ENCODE results near the gene PDLIM7. TPM values are rescaled to one million over a fixed set of nuclear protein-coding genes. Genes with fewer than 3 reads are reported as not detected.

Gene PDLIM7
- total and polyA plus RNA-seq, 2 of the 8 experiments (the other 6 are each of a cell fraction or from before 2014, with no cell fraction given) = 67.3 to 94.2 TPM

DNA sequence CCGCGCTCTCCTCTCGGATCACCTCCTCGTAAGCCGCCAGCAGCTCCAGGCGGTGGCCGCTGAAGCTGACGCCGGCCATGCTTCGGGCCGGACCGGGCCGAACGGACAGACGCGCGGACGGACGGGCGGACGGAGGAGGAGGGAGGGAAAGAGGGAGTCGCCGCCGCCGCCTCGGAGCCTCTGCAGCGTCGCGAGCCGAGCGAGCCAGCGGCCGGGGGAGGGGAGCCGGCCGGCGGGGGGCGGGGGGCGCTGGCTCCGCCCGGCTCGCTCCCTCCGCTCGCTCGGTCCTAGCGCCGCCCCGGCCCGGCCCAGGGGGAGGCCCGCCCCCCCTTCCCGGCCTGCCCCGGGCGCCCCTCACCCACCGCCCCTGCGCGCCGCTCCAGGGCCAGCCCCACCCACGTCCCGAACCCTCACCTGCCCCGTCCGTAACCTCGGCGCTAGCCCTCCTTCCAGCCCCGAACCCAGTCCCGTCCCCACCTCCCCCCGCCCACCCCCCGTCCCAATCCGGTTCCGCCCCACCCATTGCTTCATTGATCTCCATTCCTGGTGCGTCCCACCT, 23.9 kb downstream of the PDLIM7 start, which contains the start of gene DBN1:
Gene DBN1 (minus strand): TSS at position 192 of the 559 bp plus-strand sequence. CDS start 113 bp downstream, at position 79.
- Histone ChIP-seq H3K4me1 (replicated peaks in 1 of 4; ENCODE audit: control insufficient read depth in 3 of 4, insufficient read depth in 4 of 4, low read length in 3 of 4) (peaks cover 11 to 46% (median 39%) of the 10 kb centered on the region in 4 experiments), H3K79me2 (ENCODE audit: control insufficient read depth in 1 of 2, insufficient read depth in 2 of 2, low read length in 2 of 2) (peaks cover 14 to 42% of the 10 kb centered on the region in 2 experiments)
- TF ChIP-seq, protein P1, sequence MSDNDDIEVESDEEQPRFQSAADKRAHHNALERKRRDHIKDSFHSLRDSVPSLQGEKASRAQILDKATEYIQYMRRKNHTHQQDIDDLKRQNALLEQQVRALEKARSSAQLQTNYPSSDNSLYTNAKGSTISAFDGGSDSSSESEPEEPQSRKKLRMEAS (IDR thresholded peaks at IDR 0.05) = no peak

More for the DNA sequence above, 23.9 kb downstream of the PDLIM7 start, which contains the start of gene DBN1:
- Histone ChIP-seq H4K5ac (ENCODE audit: insufficient read length, low read depth, low read length) (peak within 1 kb of the TSS; percentile 97), H3K18ac (ENCODE audit: extremely low read depth, low read length) (peak within 1 kb of the TSS; percentile 98), H3K9ac (replicated peaks in 1 of 4; ENCODE audit: extremely low read depth in 1 of 4, low read depth in 3 of 4, low read length in 3 of 4) (peak within 1 kb of the TSS; percentile 89 to 100 (median 92)), H3K79me1 (ENCODE audit: low read depth, low read length) (peaks cover 21% of the 10 kb centered on the region), H3K4me2 (ENCODE audit: insufficient read depth in 1 of 2, low read depth in 2 of 2, low read length in 2 of 2) (peak within 1 kb of the TSS; percentile 76 to 78), H2AK5ac (ENCODE audit: low read depth, low read length) (peak within 1 kb of the TSS; percentile 88; the same call in 1 of the 2 replicates), H2AFZ (ENCODE audit: low read length) (no peak within 1 kb of the TSS), H2BK15ac (ENCODE audit: low read length) (peak within 1 kb of the TSS; percentile 99), H3K9me3 (ENCODE audit: insufficient read depth in 2 of 2, low read depth in 1 of 2, low read length in 1 of 2) (no peaks in the 10 kb centered on the region), H2BK5ac (ENCODE audit: low read depth, low read length) (peak within 1 kb of the TSS; percentile 97; the same call in 1 of the 2 replicates), H4K20me1 (replicated peaks in 1 of 2; ENCODE audit: control insufficient read depth in 1 of 2, insufficient read depth in 2 of 2, low read length in 2 of 2) (peaks cover 26 to 27% of the 10 kb centered on the region in 2 experiments), H3K4ac (replicated peaks; ENCODE audit: insufficient read length, low read depth, low read length) (peak within 1 kb of the TSS; percentile 98), H2BK20ac (ENCODE audit: low read length) (peak within 1 kb of the TSS; percentile 90), H3K56ac (replicated peaks; ENCODE audit: insufficient read length, low read depth, low read length) (peak within 1 kb of the TSS; percentile 95), H3K36me3 (ENCODE audit: control insufficient read depth in 2 of 4, insufficient read depth in 4 of 4, low read length in 3 of 4) (peaks cover 5 to 26% (median 9%) of the 10 kb centered on the region in 4 experiments; a peak in 6 of 8 replicates), H3K23ac (ENCODE audit: insufficient read length) (no peak within 1 kb of the TSS), H3K27ac (ENCODE audit: low read depth, low read length) (peak within 1 kb of the TSS; percentile 90), H3K27me3 (replicated peaks in 1 of 4; ENCODE audit: control insufficient read depth in 3 of 4, extremely low read depth in 1 of 4, insufficient read depth in 3 of 4, low read length in 3 of 4) (no peaks in the 10 kb centered on the region), H3K23me2 (ENCODE audit: low read depth, low read length) (peaks cover 3% of the 10 kb centered on the region), H2BK12ac (ENCODE audit: low read depth, low read length) (peak within 1 kb of the TSS; percentile 94; the same call in 1 of the 2 replicates), H3K4me3 (ENCODE audit: extremely low read depth in 1 of 4, insufficient read depth in 2 of 4, low read depth in 3 of 4, low read length in 4 of 4) (peak within 1 kb of the TSS; percentile 78 to 96 (median 88)), H4K91ac (replicated peaks; ENCODE audit: insufficient read length, low read length) (peak within 1 kb of the TSS; percentile 96), H2BK120ac (replicated peaks; ENCODE audit: low read depth, low read length) (no peak within 1 kb of the TSS), H4K8ac (ENCODE audit: extremely low read depth, insufficient read depth, low read length) (peak within 1 kb of the TSS; percentile 98; the same call in 1 of the 2 replicates), H3K14ac (ENCODE audit: insufficient read length) (no peak within 1 kb of the TSS)
- ChIA-PET POLR2A (ENCODE audit: partially characterized antibody) (interaction anchor here (3.0 to 67.5 kb wide), 3 partner anchors 4 to 43 kb away, joined by 13 to 3349 read pairs (median 3349); partner anchors contain the start of genes DBN1, DDX41, DOK3 and PDLIM7), CTCF (ENCODE audit: partially characterized antibody) (interaction anchor here (1.2 to 10.4 kb wide), 7 partner anchors 14 to 34 kb away, joined by 4 to 162 read pairs (median 35); partner anchors contain the start of gene PDLIM7)
- DNase-seq (ENCODE audit: low read depth in 1 of 2, low spot score in 2 of 2) (peak in 1 of 2 experiments; percentile 74), FAIRE-seq (no peak)
- WGBS, 2 experiments (ENCODE audit: extremely low coverage in 1 of 2, insufficient coverage in 1 of 2, insufficient read length in 1 of 2, insufficient replicate concordance in 2 of 2, low coverage in 1 of 2, low lambda C conversion rate in 2 of 2, missing lambda C conversion rate in 1 of 2) = 17% methylated on average over 1 of the region's 69 CpGs; no CpG with 5 or more reads in 1 of the 2 experiments

Data from H1 (cell line).